K562 (cell line): Measurements from ENCODE around the gene TMEM174. TPM values are rescaled to one million over a fixed set of nuclear protein-coding genes. Genes with fewer than 3 reads are reported as not detected.
A peak's percentile ranks its signal among the peaks of the same experiment; 100 is the strongest.

ENCODE experiments used
- ATAC-seq: fragments of 200-7000 bp; cut with Tn5 transposase; 3 replicates; pipeline ENCODE4 v1.9.1; 2020; ENCODE audit warnings: moderate library complexity
- BruUV-seq: library from RNA; stranded (reverse); fragments of 400-500 nt; replicated peaks from 2 replicates; lab custom pipeline; 2021; lab: Mats Ljungman, UMichigan
- CTCF ChIA-PET: fragments of 300-600 bp; formaldehyde crosslinking; extraction: SDS; loops from one replicate; lab custom pipeline; 2021; ENCODE audit warnings: low intra/inter-chr PET ratio; lab: Yijun Ruan, JAX
- POLR2A ChIA-PET: fragments of 300-600, 350-650 bp; sonication (Branson Sonifier 250); formaldehyde crosslinking; extraction: SDS; loops from one replicate; lab custom pipeline; 2021; ENCODE audit warnings: antibody characterized with exemption, inconsistent platforms; lab: Yijun Ruan, JAX
- DNase-seq, 4 experiments: peaks; one replicate each; pipeline versions ENCODE4 v3.0.0 to v3.0.0-alpha.2; 2011 to 2018; ENCODE audit warnings: low spot score in 3 of 4, mixed read lengths in 3 of 4; ENCODE audit errors: extremely low read depth in 1 of 4
- FAIRE-seq: peaks from 2 replicates; lab custom pipeline; 2011; peaks lifted over from hg19 to GRCh38; lab: Jason Lieb, UNC
- H2AFZ ChIP-seq: 2 replicates; pipeline ENCODE4 v1.6.0; 2011; ENCODE audit warnings: low read depth, low read length, control low read depth, inconsistent platforms
- H3K27ac ChIP-seq: fragments of 200-600 bp; 3 replicates; pipeline ENCODE4 v1.8.0; 2011; ENCODE audit warnings: low read depth, mild to moderate bottlenecking, control low read depth, inconsistent platforms, low read length, moderate library complexity, mixed read lengths; ENCODE audit errors: extremely low read depth
- H3K27me3 ChIP-seq, 2 experiments: fragments of 300-600 bp in 1 of 2; 2 replicates in 1 of 2; 3 replicates in 1 of 2; pipeline versions ENCODE4 v1.6.0 to v1.8.0; 2011; ENCODE audit warnings: inconsistent platforms in 2 of 2, low read length in 2 of 2, mild to moderate bottlenecking in 1 of 2, mixed read lengths in 1 of 2, moderate library complexity in 1 of 2; ENCODE audit not compliant: control insufficient read depth in 2 of 2, insufficient read depth in 2 of 2
- H3K36me3 ChIP-seq: fragments of 300-600 bp; 3 replicates; pipeline ENCODE4 v1.8.0; 2011; ENCODE audit warnings: mild to moderate bottlenecking, low read length, inconsistent platforms; ENCODE audit not compliant: control insufficient read depth, insufficient read depth
- H3K4me1 ChIP-seq, 2 experiments: fragments of 200-600 bp in 1 of 2; replicated peaks in 1 of 2; 2 replicates in 1 of 2; 3 replicates in 1 of 2; pipeline versions ENCODE4 v1.5.1 to v1.8.0; 2011; ENCODE audit warnings: inconsistent platforms in 2 of 2, low read length in 2 of 2, mild to moderate bottlenecking in 1 of 2, mixed read lengths in 1 of 2, moderate library complexity in 1 of 2; ENCODE audit not compliant: control insufficient read depth in 2 of 2, insufficient read depth in 2 of 2
- H3K4me2 ChIP-seq: 2 replicates; pipeline ENCODE4 v1.6.1; 2011; ENCODE audit warnings: low read length, control low read depth, inconsistent platforms, mixed read lengths; ENCODE audit not compliant: insufficient read depth
- H3K4me3 ChIP-seq: fragments of 200-600 bp; sonication (generic), shearing (Covaris generic); 2 replicates; pipeline ENCODE4 v1.5.1; 2016; ENCODE audit warnings: control low read depth, inconsistent platforms
- H3K79me2 ChIP-seq: fragments of 200-600 bp; 3 replicates; pipeline ENCODE4 v1.8.0; 2011; ENCODE audit warnings: low read length, inconsistent platforms; ENCODE audit not compliant: control insufficient read depth, insufficient read depth
- H3K9ac ChIP-seq, 2 experiments: 2 replicates each; pipeline versions ENCODE4 v1.6.0 to v1.6.1; 2011; ENCODE audit warnings: low read depth in 2 of 2, low read length in 2 of 2, control low read depth in 1 of 2, inconsistent platforms in 1 of 2, mild to moderate bottlenecking in 1 of 2, mixed read lengths in 1 of 2; ENCODE audit not compliant: insufficient read depth in 1 of 2
- H3K9me1 ChIP-seq: one replicate; pipeline ENCODE4 v1.6.0; 2011; ENCODE audit warnings: inconsistent platforms, mild to moderate bottlenecking, low read length, moderate library complexity; ENCODE audit not compliant: control insufficient read depth, insufficient read depth
- H3K9me3 ChIP-seq: replicated peaks from 2 replicates; pipeline ENCODE4 v1.5.1; 2011; ENCODE audit warnings: low read depth, low read length, inconsistent platforms; ENCODE audit not compliant: control insufficient read depth, insufficient read depth
- H4K20me1 ChIP-seq: replicated peaks from 2 replicates; pipeline ENCODE4 v1.6.1; 2011; ENCODE audit warnings: low read length, inconsistent platforms, mixed read lengths; ENCODE audit not compliant: control insufficient read depth, insufficient read depth
- CBX3 ChIP-seq, 2 experiments: IDR thresholded peaks; 1 replicate in 1 of 2; 2 replicates in 1 of 2; pipeline ENCODE4 v1.6.1; 2012; ENCODE audit warnings: inconsistent platforms in 2 of 2, low read length in 2 of 2, borderline replicate concordance in 1 of 2, control low read depth in 1 of 2
- CHD2 ChIP-seq: IDR thresholded peaks from 2 replicates; pipeline ENCODE4 v1.6.1; 2011; ENCODE audit warnings: low read depth, low read length
- CREB1 ChIP-seq, 2 experiments: sonication (generic) in 1 of 2; formaldehyde crosslinking in 1 of 2; IDR thresholded peaks; 2 replicates each; pipeline versions ENCODE4 v1.6.1 to v1.8.0; 2012 to 2022; ENCODE audit warnings: inconsistent platforms in 1 of 2, mild to moderate bottlenecking in 1 of 2, missing genetic modification reagents in 1 of 2, moderate library complexity in 1 of 2
- CTBP1 ChIP-seq: fragments of 450-650 bp; IDR thresholded peaks from 2 replicates; pipeline ENCODE4 v1.6.1; 2016; ENCODE audit warnings: borderline replicate concordance
- CXXC5 ChIP-seq: fragments of 250-450 bp; sonication (Bioruptor Pico); IDR thresholded peaks from 2 replicates; pipeline ENCODE4 v1.8.0; 2022; ENCODE audit warnings: inconsistent platforms, mild to moderate bottlenecking, moderate library complexity
- FUS ChIP-seq: fragments of 200-400 bp; formaldehyde crosslinking; optimal IDR thresholded peaks from 2 replicates; pipeline ENCODE3; 2017; ENCODE audit warnings: low read depth, low read length
- HMGN3 ChIP-seq: IDR thresholded peaks from 2 replicates; pipeline ENCODE4 v1.6.1; 2011; ENCODE audit warnings: borderline replicate concordance, low read depth, mild to moderate bottlenecking, mixed read lengths, low read length; ENCODE audit not compliant: insufficient read length; ENCODE audit errors: extremely low read depth
- HNRNPL ChIP-seq: fragments of 200-400 bp; formaldehyde crosslinking; IDR thresholded peaks from 2 replicates; pipeline ENCODE4 v1.6.1; 2017; ENCODE audit warnings: low read depth, mild to moderate bottlenecking, low read length
- MEF2D ChIP-seq: conservative IDR thresholded peaks from 2 replicates; pipeline ENCODE4 v1.6.1; 2016; ENCODE audit warnings: low read depth, missing genetic modification characterization, missing compliant biosample characterization
- MYBL2 ChIP-seq, 2 experiments: fragments of 450-650 bp in 1 of 2; sonication (generic) in 1 of 2; formaldehyde crosslinking in 1 of 2; IDR thresholded peaks; 2 replicates each; pipeline versions ENCODE4 v1.6.1 to v1.8.1; 2017 to 2022; ENCODE audit warnings: borderline replicate concordance in 1 of 2, inconsistent platforms in 1 of 2, low read depth in 1 of 2, mild to moderate bottlenecking in 1 of 2, missing genetic modification reagents in 1 of 2, moderate library complexity in 1 of 2
- MYC ChIP-seq, 2 experiments: fragments of 250-450 bp in 1 of 2; sonication (Bioruptor Pico) in 1 of 2; IDR thresholded peaks; 2 replicates each; pipeline versions ENCODE4 v1.5.1 to v1.6.1; 2012 to 2021; ENCODE audit warnings: low read depth in 2 of 2, borderline replicate concordance in 1 of 2, improper control_type of control experiment in 1 of 2, low read length in 1 of 2, mild to moderate bottlenecking in 1 of 2, moderate library complexity in 1 of 2
- RAD21 ChIP-seq, 2 experiments: fragments of 250-450 bp in 1 of 2; fragments of 450-650 bp in 1 of 2; sonication (Bioruptor Pico) in 1 of 2; formaldehyde crosslinking in 1 of 2; IDR thresholded peaks in 1 of 2; conservative IDR thresholded peaks in 1 of 2; 2 replicates each; pipeline versions ENCODE4 v1.4.0 to v1.8.0; 2020 to 2022; ENCODE audit warnings: mild to moderate bottlenecking in 2 of 2, moderate library complexity in 1 of 2
- RBFOX2 ChIP-seq: fragments of 200-400 bp; formaldehyde crosslinking; IDR thresholded peaks from 2 replicates; pipeline ENCODE4 v1.6.1; 2017; ENCODE audit warnings: low read depth, mild to moderate bottlenecking, low read length, moderate library complexity
- RBM14 ChIP-seq: fragments of 200-400 bp; formaldehyde crosslinking; IDR thresholded peaks from 2 replicates; pipeline ENCODE4 v1.6.1; 2018; ENCODE audit warnings: low read depth, mild to moderate bottlenecking, low read length, moderate library complexity, borderline replicate concordance; ENCODE audit not compliant: insufficient read depth
- SIN3A ChIP-seq, 2 experiments: fragments of 150-350 bp in 1 of 2; IDR thresholded peaks; 2 replicates each; pipeline ENCODE4 v1.6.1; 2011 to 2016; ENCODE audit warnings: borderline replicate concordance in 2 of 2, low read depth in 2 of 2, low read length in 2 of 2, mild to moderate bottlenecking in 2 of 2, moderate library complexity in 2 of 2; ENCODE audit not compliant: control insufficient read depth in 1 of 2
- SP2 ChIP-seq: IDR thresholded peaks from 2 replicates; pipeline ENCODE4 v1.6.1; 2011; ENCODE audit warnings: mild to moderate bottlenecking, low read depth, low read length, moderate library complexity; ENCODE audit not compliant: poor library complexity, severe bottlenecking; ENCODE audit errors: extremely low read depth
- TGIF2 ChIP-seq: sonication (generic); formaldehyde crosslinking; IDR thresholded peaks from 2 replicates; pipeline ENCODE4 v1.8.1; 2022; ENCODE audit warnings: mild to moderate bottlenecking, missing genetic modification reagents, moderate library complexity
- TOE1 ChIP-seq, 2 experiments: fragments of 450-650 bp in 1 of 2; sonication (generic) in 1 of 2; formaldehyde crosslinking in 1 of 2; IDR thresholded peaks; 2 replicates each; pipeline versions ENCODE4 v1.7.1 to v1.8.0; 2016 to 2022; ENCODE audit warnings: borderline replicate concordance in 2 of 2, mild to moderate bottlenecking in 2 of 2, antibody characterized with exemption in 1 of 2, inconsistent platforms in 1 of 2, low read depth in 1 of 2, missing genetic modification reagents in 1 of 2, moderate library complexity in 1 of 2
- WGBS: fragments of 100-300 bp; shearing (Covaris generic); methylation state at CpG from one replicate; pipeline ENCODE4 v1.1.6; 2016; ENCODE audit warnings: low coverage, mixed read lengths; ENCODE audit not compliant: insufficient coverage; ENCODE audit errors: missing lambda C conversion rate; 5-methylcytosine and 5-hydroxymethylcytosine counted together
- in situ Hi-C: fragments of 300-500 bp; cut with MboI; formaldehyde crosslinking; loops from 4 replicates; pipeline ENCODE4 v1.15.0; 2018; ENCODE audit warnings: inconsistent platforms, mixed read lengths
- intact Hi-C: fragments of 100-400 bp; cut with micrococcal nuclease; formaldehyde crosslinking; loops from 2 replicates; pipeline ENCODE4 v1.14.2; 2022
- polyA plus RNA-seq, 8 experiments: library from polyadenylated mRNA; depleted of rRNA in 4 of 8; stranded (reverse) in 5 of 8; unstranded in 3 of 8; fragments of >200 nt; fragmentation: Nextera tagmentation in 2 of 8; fragmentation: Illumina TruSeq in 1 of 8; extraction: Ambion mirVana in 2 of 8; extraction: Trizol in 1 of 8; gene quantifications; 2 replicates each; pipeline versions ENCODE4 v1.2.1 to v1.2.3, GENCODE V29; 2011 to 2014; ENCODE audit warnings: inconsistent platforms in 1 of 8, missing spikeins in 1 of 8
- total RNA-seq, 7 experiments: library from RNA; depleted of rRNA in 6 of 7; stranded (reverse); fragments of >200 nt in 6 of 7; fragmentation: Illumina TruSeq in 2 of 7; extraction: Trizol in 2 of 7; gene quantifications; 2 replicates each; pipeline versions ENCODE4 v1.2.1 to v1.2.3, GENCODE V29; 2011 to 2021; ENCODE audit warnings: low replicate concordance in 1 of 7

TMEM174 gene
- total and polyA plus RNA-seq, 9 of the 15 experiments (the other 6 are each of a cell fraction or from before 2014, with no cell fraction given) = not detected

GRCh38 chr5:73215891-73216610, 43.1 kb downstream of the TMEM174 start:
- in situ Hi-C loops = no loop called here
- TF ChIP-seq CREB1 (IDR thresholded peaks at IDR 0.05) = no peak
- peak; percentile 61 for TF ChIP-seq CREB1 (CRISPR knock-in tag; IDR thresholded peaks at IDR 0.05)
- TF ChIP-seq CBX3 (IDR thresholded peaks at IDR 0.05; ENCODE audit: borderline replicate concordance in 1 of 2, low read length in 2 of 2) = peak in 1 of 2 experiments; percentile 73; a peak in 1 of 3 replicates
- peak; percentile 38; the same call in 1 of the 2 replicates for TF ChIP-seq CTBP1
- peak; percentile 46; the same call in 1 of the 2 replicates for TF ChIP-seq CHD2
- TF ChIP-seq RBFOX2 = peak; percentile 38; the same call in 1 of the 2 replicates
- peak; percentile 54 to 68 for TF ChIP-seq RAD21 (CRISPR knock-in tag; conservative IDR thresholded peaks at IDR 0.05 in 1 of 2, IDR thresholded peaks at IDR 0.05 in 1 of 2)
- TF ChIP-seq TGIF2 (CRISPR knock-in tag) = peak; percentile 55; the same call in 1 of the 2 replicates
- 0 out of 2 replicates have a peak, but pooled peaks have one; percentile 80 for TF ChIP-seq RBM14
- TF ChIP-seq FUS = peak; percentile 27
- TF ChIP-seq HMGN3 = peak; percentile 71
- peak; percentile 83 for TF ChIP-seq MYC (IDR thresholded peaks at IDR 0.05; ENCODE audit: low read depth, low read length)
- no peak for TF ChIP-seq MYC (CRISPR knock-in tag; IDR thresholded peaks at IDR 0.05; ENCODE audit: borderline replicate concordance, low read depth)
- no peak for TF ChIP-seq MYBL2 (IDR thresholded peaks at IDR 0.05; ENCODE audit: low read depth)
- TF ChIP-seq MYBL2 (CRISPR knock-in tag; IDR thresholded peaks at IDR 0.05; ENCODE audit: borderline replicate concordance) = no peak
- 0 out of 2 replicates have a peak, but pooled peaks have one; percentile 29 for TF ChIP-seq TOE1 (IDR thresholded peaks at IDR 0.05; ENCODE audit: borderline replicate concordance)
- no peak for TF ChIP-seq TOE1 (CRISPR knock-in tag; IDR thresholded peaks at IDR 0.05; ENCODE audit: borderline replicate concordance, low read depth)
- peak; percentile 67 for TF ChIP-seq CXXC5 (CRISPR knock-in tag)
- TF ChIP-seq HNRNPL = peak; percentile 39; the same call in 1 of the 2 replicates
- TF ChIP-seq MEF2D (tag) = no peak
- no peak for TF ChIP-seq SIN3A (IDR thresholded peaks at IDR 0.05; ENCODE audit: borderline replicate concordance in 2 of 2, control insufficient read depth in 1 of 2, low read depth in 2 of 2, low read length in 2 of 2)
- no peak for TF ChIP-seq SP2

More at GRCh38 chr5:73215891-73216610, 43.1 kb downstream of the TMEM174 start:
- Histone ChIP-seq H2AFZ (peak overlapping the region; percentile 84), H3K4me1 (peaks cover 5 to 10% of the 10 kb centered on the region in 2 experiments; a peak in 3 of 5 replicates), H3K36me3 (no peaks in the 10 kb centered on the region), H3K9me3 (no peaks in the 10 kb centered on the region; the same call in 1 of the 2 replicates), H3K27ac (no peak overlapping the region), H3K27me3 (peaks cover 15 to 35% of the 10 kb centered on the region in 2 experiments), H3K9ac (peak overlapping the region; percentile 38 to 90; a peak in 3 of 4 replicates), H4K20me1 (0 out of 2 replicates have a peak, but pooled peaks cover 4% of the 10 kb centered on the region), H3K4me2 (peak overlapping the region; percentile 73), H3K79me2 (no peaks in the 10 kb centered on the region), H3K4me3 (peak overlapping the region; percentile 28), H3K9me1 (no peaks in the 10 kb centered on the region)
- ChIA-PET POLR2A (interaction anchor here (0.8 to 2.0 kb wide), 4 partner anchors 9 to 46 kb away, joined by 4 to 7 read pairs (median 4); no protein-coding TSS in a partner anchor), CTCF (interaction anchor here (0.6 to 1.1 kb wide), 3 partner anchors 296 to 375 kb away, joined by 3 to 7 read pairs (median 3); no protein-coding TSS in a partner anchor)
- no TSS peak for BruUV-seq
- no peak for FAIRE-seq
- peak; percentile 81 to 88 (median 85) for DNase-seq
- WGBS = 4% methylated on average over 41 of the region's 67 CpGs
- peak; percentile 100 for ATAC-seq
- intact Hi-C loops = loop anchor here (5.0 kb wide), 2 partner anchors 221 to 236 kb away; no protein-coding TSS in a partner anchor
